Activated naive CD4-positive, alpha-beta T cell treated with anti-CD3 and anti-CD28 coated beads, Interleukin-2, amount 10 ng/mL, durations not matched to agents 7 days and 5 days (primary cell): ENCODE measurements around the gene PRAMEF11.
"Not testable (repeated sequence)": the region's sequence is repeated elsewhere in the genome, so short reads cannot be mapped to it uniquely, and the experiment has no call there.

Source experiments
- CTCF ChIA-PET: fragments of 350-600 bp; sonication (Branson Sonifier 250); formaldehyde crosslinking; loops from one replicate; lab custom pipeline; 2021; ENCODE audit warnings: antibody characterized with exemption; lab: Charles Lee
- DNase-seq: peaks from one replicate; pipeline ENCODE4 v3.0.0-alpha.2; 2020
- H3K27ac Mint-ChIP-seq: one replicate; pipeline ENCODE4 v1.8.0; 2021; ENCODE audit warnings: mild to moderate bottlenecking, moderate library complexity, mixed read lengths
- H3K27me3 Mint-ChIP-seq: one replicate; pipeline ENCODE4 v1.8.0; 2021; ENCODE audit warnings: mild to moderate bottlenecking, mixed read lengths
- H3K36me3 Mint-ChIP-seq: one replicate; pipeline ENCODE4 v1.8.0; 2021; ENCODE audit warnings: mixed read lengths
- H3K4me1 Mint-ChIP-seq: one replicate; pipeline ENCODE4 v1.8.0; 2021; ENCODE audit warnings: mixed read lengths
- H3K4me3 Mint-ChIP-seq: one replicate; pipeline ENCODE4 v1.8.0; 2021; ENCODE audit warnings: mild to moderate bottlenecking, moderate library complexity, mixed read lengths
- H3K9me3 Mint-ChIP-seq: one replicate; pipeline ENCODE4 v1.8.0; 2021; ENCODE audit warnings: mixed read lengths

Gene PRAMEF11

GRCh38 chr1:12831310-12831709, at the start of gene PRAMEF11:
Gene PRAMEF11 (minus strand): TSS chr1:12831410. CDS start chr1:12828789, 2,621 bp downstream.
- H3K36me3 Mint-ChIP-seq, H3K27ac Mint-ChIP-seq, H3K27me3 Mint-ChIP-seq, H3K4me3 Mint-ChIP-seq, CTCF ChIA-PET, DNase-seq, H3K9me3 Mint-ChIP-seq, H3K4me1 Mint-ChIP-seq: not testable (repeated sequence)

- H3K27me3 Mint-ChIP-seq, CTCF ChIA-PET, H3K4me3 Mint-ChIP-seq, H3K9me3 Mint-ChIP-seq, H3K27ac Mint-ChIP-seq, H3K4me1 Mint-ChIP-seq, DNase-seq, H3K36me3 Mint-ChIP-seq: not testable (repeated sequence)
Observed at GRCh38 chr1:12878453-12878852, 47.2 kb upstream of the PRAMEF11 start.

- DNase-seq, H3K27me3 Mint-ChIP-seq, CTCF ChIA-PET, H3K4me1 Mint-ChIP-seq, H3K4me3 Mint-ChIP-seq, H3K9me3 Mint-ChIP-seq, H3K36me3 Mint-ChIP-seq, H3K27ac Mint-ChIP-seq: not testable (repeated sequence)
Observed at GRCh38 chr1:12863131-12863880, 32.1 kb upstream of the PRAMEF11 start.

- CTCF ChIA-PET, H3K36me3 Mint-ChIP-seq, H3K27ac Mint-ChIP-seq, H3K27me3 Mint-ChIP-seq, H3K9me3 Mint-ChIP-seq, H3K4me3 Mint-ChIP-seq, DNase-seq, H3K4me1 Mint-ChIP-seq: not testable (repeated sequence)
Observed at GRCh38 chr1:12856786-12857185, 25.6 kb upstream of the PRAMEF11 start, which contains the start of gene PRAMEF2. Gene PRAMEF2 (plus strand): TSS chr1:12857086. CDS start chr1:12859010, 1,924 bp downstream.

- no peak overlapping the region for H3K4me3 Mint-ChIP-seq
- no peaks in the 10 kb centered on the region for H3K4me1 Mint-ChIP-seq
- peaks cover 11% of the 10 kb centered on the region for H3K27me3 Mint-ChIP-seq
- no peaks in the 10 kb centered on the region for H3K36me3 Mint-ChIP-seq
- DNase-seq: no peak
- CTCF ChIA-PET: no interaction called here
- no peak overlapping the region for H3K27ac Mint-ChIP-seq
- H3K9me3 Mint-ChIP-seq: no peaks in the 10 kb centered on the region
Observed at GRCh38 chr1:12851779-12852178, 20.6 kb upstream of the PRAMEF11 start.

- peaks cover 11% of the 10 kb centered on the region for H3K27me3 Mint-ChIP-seq
- H3K4me1 Mint-ChIP-seq, H3K4me3 Mint-ChIP-seq, H3K27ac Mint-ChIP-seq, DNase-seq, CTCF ChIA-PET, H3K9me3 Mint-ChIP-seq, H3K36me3 Mint-ChIP-seq: not testable (repeated sequence)
Observed at GRCh38 chr1:12848620-12849019, 17.4 kb upstream of the PRAMEF11 start, which contains the start of gene HNRNPCL1. Gene HNRNPCL1 (minus strand): TSS chr1:12848720. CDS start chr1:12848289, 431 bp downstream.

- CTCF ChIA-PET, H3K27me3 Mint-ChIP-seq, H3K36me3 Mint-ChIP-seq, H3K9me3 Mint-ChIP-seq, DNase-seq, H3K4me1 Mint-ChIP-seq, H3K4me3 Mint-ChIP-seq, H3K27ac Mint-ChIP-seq: not testable (repeated sequence)
Observed at GRCh38 chr1:12833251-12833650, 2.0 kb upstream of the PRAMEF11 start.

GRCh38 chr1:12819061-12819460, 12.1 kb downstream of the PRAMEF11 start:
- not testable (repeated sequence) for H3K4me1 Mint-ChIP-seq, DNase-seq

GRCh38 chr1:12811409-12811784, 19.8 kb downstream of the PRAMEF11 start:
- DNase-seq: no peak
- CTCF ChIA-PET: no interaction called here
- Mint-ChIP-seq H3K27ac (no peak overlapping the region), H3K9me3 (no peaks in the 10 kb centered on the region), H3K4me1 (no peaks in the 10 kb centered on the region), H3K36me3 (no peaks in the 10 kb centered on the region), H3K4me3 (no peak overlapping the region), H3K27me3 (peaks cover 21% of the 10 kb centered on the region)

More at GRCh38 chr1:12819061-12819460, 12.1 kb downstream of the PRAMEF11 start:
- CTCF ChIA-PET, H3K36me3 Mint-ChIP-seq, H3K9me3 Mint-ChIP-seq, H3K27ac Mint-ChIP-seq, H3K4me3 Mint-ChIP-seq: not testable (repeated sequence)
- H3K27me3 Mint-ChIP-seq: peaks cover 17% of the 10 kb centered on the region

- H3K4me1 Mint-ChIP-seq: no peaks in the 10 kb centered on the region
- no peaks in the 10 kb centered on the region for H3K9me3 Mint-ChIP-seq
- no peak overlapping the region for H3K4me3 Mint-ChIP-seq
- no peak for DNase-seq
- no peaks in the 10 kb centered on the region for H3K36me3 Mint-ChIP-seq
- H3K27ac Mint-ChIP-seq: no peak overlapping the region
- H3K27me3 Mint-ChIP-seq: peaks cover 22% of the 10 kb centered on the region
- CTCF ChIA-PET: no interaction called here
Observed at GRCh38 chr1:12810691-12811408, 20.4 kb downstream of the PRAMEF11 start.

- H3K36me3 Mint-ChIP-seq: no peaks in the 10 kb centered on the region
- H3K4me1 Mint-ChIP-seq: no peaks in the 10 kb centered on the region
- no peak overlapping the region for H3K4me3 Mint-ChIP-seq
- H3K9me3 Mint-ChIP-seq: peaks cover 3% of the 10 kb centered on the region
- DNase-seq: no peak
- CTCF ChIA-PET: no interaction called here
- H3K27ac Mint-ChIP-seq: no peak overlapping the region
- H3K27me3 Mint-ChIP-seq: peaks cover 22% of the 10 kb centered on the region
Observed at GRCh38 chr1:12809933-12810332, 21.3 kb downstream of the PRAMEF11 start.

- H3K9me3 Mint-ChIP-seq: peaks cover 1% of the 10 kb centered on the region
- DNase-seq: no peak
- H3K4me1 Mint-ChIP-seq: no peaks in the 10 kb centered on the region
- H3K4me3 Mint-ChIP-seq: no peak overlapping the region
- peaks cover 15% of the 10 kb centered on the region for H3K27me3 Mint-ChIP-seq
- H3K27ac Mint-ChIP-seq: no peak overlapping the region
- CTCF ChIA-PET: no interaction called here
- H3K36me3 Mint-ChIP-seq: no peaks in the 10 kb centered on the region
Observed at GRCh38 chr1:12799730-12800129, 31.5 kb downstream of the PRAMEF11 start.

- Mint-ChIP-seq H3K27ac (no peak overlapping the region), H3K4me1 (no peaks in the 10 kb centered on the region), H3K36me3 (no peaks in the 10 kb centered on the region), H3K9me3 (no peaks in the 10 kb centered on the region), H3K27me3 (peaks cover 15% of the 10 kb centered on the region), H3K4me3 (no peak overlapping the region)
- CTCF ChIA-PET: no interaction called here
- DNase-seq: no peak
Observed at GRCh38 chr1:12798911-12799310, 32.3 kb downstream of the PRAMEF11 start.

GRCh38 chr1:12791097-12791496, 40.1 kb downstream of the PRAMEF11 start, which contains the start of gene PRAMEF1:
Gene PRAMEF1 (plus strand): TSS chr1:12791397. CDS start chr1:12793228, 1,831 bp downstream.
- H3K4me3 Mint-ChIP-seq, H3K27ac Mint-ChIP-seq, H3K9me3 Mint-ChIP-seq, H3K27me3 Mint-ChIP-seq, H3K4me1 Mint-ChIP-seq, CTCF ChIA-PET, H3K36me3 Mint-ChIP-seq, DNase-seq: not testable (repeated sequence)

- H3K27me3 Mint-ChIP-seq, CTCF ChIA-PET, H3K27ac Mint-ChIP-seq, DNase-seq, H3K36me3 Mint-ChIP-seq, H3K4me1 Mint-ChIP-seq, H3K4me3 Mint-ChIP-seq: not testable (repeated sequence)
- peaks cover 26% of the 10 kb centered on the region for H3K9me3 Mint-ChIP-seq
Observed at GRCh38 chr1:12784729-12785128, 46.5 kb downstream of the PRAMEF11 start.
